ENCODE results near the gene P3H2.

DNA sequence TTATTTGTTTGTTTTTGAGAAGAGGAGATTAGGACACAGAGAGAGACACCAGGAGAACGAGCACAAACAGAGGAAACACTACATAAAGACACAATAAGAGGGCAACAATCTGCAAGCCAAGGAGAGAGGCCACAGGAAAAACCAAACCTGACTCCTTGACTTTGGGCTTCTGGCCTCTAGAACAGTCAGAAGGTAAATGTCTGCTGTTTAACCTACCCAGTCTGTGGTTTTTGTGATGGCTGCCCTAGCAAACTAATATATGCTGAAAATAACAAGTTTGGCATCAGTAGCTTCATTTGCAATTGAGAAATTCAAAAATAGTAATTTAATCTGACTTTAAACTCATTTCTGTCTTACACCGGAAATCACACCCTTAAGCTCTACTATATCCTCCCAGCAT is 110.2 kb downstream of the P3H2 start:
- TF ChIP-seq, protein P1, sequence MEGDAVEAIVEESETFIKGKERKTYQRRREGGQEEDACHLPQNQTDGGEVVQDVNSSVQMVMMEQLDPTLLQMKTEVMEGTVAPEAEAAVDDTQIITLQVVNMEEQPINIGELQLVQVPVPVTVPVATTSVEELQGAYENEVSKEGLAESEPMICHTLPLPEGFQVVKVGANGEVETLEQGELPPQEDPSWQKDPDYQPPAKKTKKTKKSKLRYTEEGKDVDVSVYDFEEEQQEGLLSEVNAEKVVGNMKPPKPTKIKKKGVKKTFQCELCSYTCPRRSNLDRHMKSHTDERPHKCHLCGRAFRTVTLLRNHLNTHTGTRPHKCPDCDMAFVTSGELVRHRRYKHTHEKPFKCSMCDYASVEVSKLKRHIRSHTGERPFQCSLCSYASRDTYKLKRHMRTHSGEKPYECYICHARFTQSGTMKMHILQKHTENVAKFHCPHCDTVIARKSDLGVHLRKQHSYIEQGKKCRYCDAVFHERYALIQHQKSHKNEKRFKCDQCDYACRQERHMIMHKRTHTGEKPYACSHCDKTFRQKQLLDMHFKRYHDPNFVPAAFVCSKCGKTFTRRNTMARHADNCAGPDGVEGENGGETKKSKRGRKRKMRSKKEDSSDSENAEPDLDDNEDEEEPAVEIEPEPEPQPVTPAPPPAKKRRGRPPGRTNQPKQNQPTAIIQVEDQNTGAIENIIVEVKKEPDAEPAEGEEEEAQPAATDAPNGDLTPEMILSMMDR (conservative IDR thresholded peaks at IDR 0.05; ENCODE audit: low read depth, low read length) = no peak
- no peak for TF ChIP-seq EZH2 (IDR thresholded peaks at IDR 0.05; ENCODE audit: borderline replicate concordance, low read depth, low read length, poor library complexity, severe bottlenecking)

All from A673 (cell line).